PC-9 (cell line): ENCODE results near the gene TTC24. TPM values are rescaled to one million over a fixed set of nuclear protein-coding genes. Genes with fewer than 3 reads are reported as not detected.

Experiments used
- BruUV-seq: library from RNA; stranded (reverse); fragments of 400-500 nt; replicated peaks from 2 replicates; lab custom pipeline; 2021; lab: Mats Ljungman, UMichigan
- CTCF ChIA-PET: fragments of 300-600 bp; sonication (Branson Sonifier 250); formaldehyde crosslinking; loops from one replicate; lab custom pipeline; 2022; ENCODE audit warnings: antibody characterized with exemption; lab: Charles Lee
- POLR2A ChIA-PET: fragments of 300-600 bp; sonication (Branson Sonifier 250); formaldehyde crosslinking; loops from one replicate; lab custom pipeline; 2022; ENCODE audit warnings: antibody characterized with exemption; ENCODE audit not compliant: unreplicated experiment; lab: Charles Lee
- DNase-seq, 2 experiments: peaks; one replicate each; pipeline versions ENCODE4 v3.0.0 to v3.0.0-alpha.2; 2015 to 2022; ENCODE audit warnings: mixed read lengths in 1 of 2
- H2AFZ ChIP-seq: fragments of 200-600 bp; sonication (generic); 2 replicates; pipeline ENCODE4 v1.8.1; 2017; ENCODE audit warnings: antibody characterized with exemption
- H3F3A ChIP-seq: fragments of 200-600 bp; sonication (generic); 2 replicates; pipeline ENCODE4 v1.8.1; 2017; ENCODE audit warnings: antibody characterized with exemption, mild to moderate bottlenecking, low read depth; ENCODE audit not compliant: insufficient read depth
- H3K27ac ChIP-seq: fragments of 200-600 bp; sonication (generic); 2 replicates; pipeline ENCODE4 v1.6.1; 2016; ENCODE audit warnings: mixed run types
- H3K27me3 ChIP-seq: fragments of 200-600 bp; sonication (generic); 2 replicates; pipeline ENCODE4 v1.6.1; 2016; ENCODE audit warnings: low read depth, mixed run types; ENCODE audit not compliant: insufficient read depth
- H3K36me3 ChIP-seq: fragments of 200-600 bp; sonication (generic); 2 replicates; pipeline ENCODE4 v1.6.1; 2016; ENCODE audit warnings: low read depth, mixed run types
- H3K4me1 ChIP-seq: fragments of 200-600 bp; sonication (generic); replicated peaks from 2 replicates; pipeline ENCODE4 v1.6.1; 2016; ENCODE audit warnings: mixed run types; ENCODE audit not compliant: insufficient read depth
- H3K4me2 ChIP-seq: fragments of 200-600 bp; sonication (generic); 2 replicates; pipeline ENCODE4 v1.6.1; 2017; ENCODE audit warnings: mixed run types
- H3K4me3 ChIP-seq: fragments of 200-600 bp; sonication (generic); 2 replicates; pipeline ENCODE4 v1.6.1; 2016; ENCODE audit warnings: mixed run types
- H3K79me2 ChIP-seq: fragments of 200-600 bp; sonication (generic); 2 replicates; pipeline ENCODE4 v1.6.1; 2017; ENCODE audit warnings: low read depth, mixed run types
- H3K9me2 ChIP-seq: fragments of 200-600 bp; sonication (generic); 2 replicates; pipeline ENCODE4 v1.8.1; 2017; ENCODE audit warnings: mild to moderate bottlenecking; ENCODE audit not compliant: insufficient read depth
- H3K9me3 ChIP-seq: fragments of 200-600 bp; sonication (generic); 2 replicates; pipeline ENCODE4 v1.8.1; 2016; ENCODE audit warnings: low read depth; ENCODE audit not compliant: insufficient read depth
- H4K20me1 ChIP-seq: fragments of 200-600 bp; sonication (generic); 2 replicates; pipeline ENCODE4 v1.8.1; 2017; ENCODE audit not compliant: insufficient read depth
- EZH2 ChIP-seq: fragments of 200-600 bp; sonication (generic); IDR thresholded peaks from 2 replicates; pipeline ENCODE4 v1.8.0; 2017; ENCODE audit warnings: antibody characterized with exemption, low read depth
- intact Hi-C: fragments of 100-400 bp; cut with micrococcal nuclease; formaldehyde crosslinking; loops from one replicate; pipeline ENCODE4 v1.10.0; 2022; ENCODE audit not compliant: unreplicated experiment
- total RNA-seq: library from RNA; stranded (reverse); gene quantifications from 2 replicates; pipeline ENCODE4 v1.2.3, GENCODE V29; 2021
- TF ChIP-seq, protein P1 (sequence below): fragments of 200-600 bp; sonication (generic); conservative IDR thresholded peaks from 2 replicates; pipeline ENCODE4 v1.6.1; 2017; ENCODE audit warnings: mixed run types, antibody characterized with exemption, mild to moderate bottlenecking, moderate library complexity

The TTC24 gene
- total RNA-seq, 1 experiment from 2014 or later, result not detected

DNA sequence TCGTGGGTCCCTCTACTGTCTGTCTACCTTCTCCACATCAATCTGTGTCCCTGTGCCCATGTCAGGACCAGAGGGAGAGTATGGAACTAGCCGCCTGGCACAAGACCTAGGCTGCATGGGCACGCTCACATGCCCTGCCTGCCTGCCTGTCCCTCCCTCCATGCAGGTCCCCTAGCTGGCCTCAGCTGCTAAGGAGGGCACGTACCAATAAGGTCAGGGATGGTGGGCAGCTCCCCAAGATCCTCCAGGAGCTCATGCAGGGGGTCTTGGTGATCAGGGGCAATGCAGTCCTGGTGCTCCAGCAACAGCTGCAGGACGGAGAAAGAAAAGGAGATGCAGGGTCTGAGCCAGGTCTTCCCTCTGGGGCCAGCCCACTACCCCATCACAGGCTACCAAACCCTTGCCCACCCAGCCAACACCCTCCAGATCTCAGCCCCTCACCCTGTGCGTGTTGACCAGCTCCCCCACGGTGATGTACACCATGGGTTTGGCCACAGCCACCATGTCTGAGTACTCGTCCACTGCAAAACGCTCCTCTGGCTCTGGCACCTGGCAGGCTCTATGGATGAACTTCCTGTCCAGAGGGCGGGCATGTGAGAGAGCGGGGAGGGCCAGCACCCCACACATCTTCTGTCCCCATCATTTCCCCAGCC lies 45.8 kb upstream of the TTC24 start:
- no peak for DNase-seq
- no peak overlapping the region for H3K4me3 ChIP-seq
- no peaks in the 10 kb centered on the region for H3F3A ChIP-seq
- no peaks in the 10 kb centered on the region for H3K9me2 ChIP-seq
- no peak overlapping the region for H3K4me2 ChIP-seq
- POLR2A ChIA-PET, result no interaction called here
- no peaks in the 10 kb centered on the region for H3K27me3 ChIP-seq
- TF ChIP-seq EZH2, result no peak
- TF ChIP-seq, protein P1, sequence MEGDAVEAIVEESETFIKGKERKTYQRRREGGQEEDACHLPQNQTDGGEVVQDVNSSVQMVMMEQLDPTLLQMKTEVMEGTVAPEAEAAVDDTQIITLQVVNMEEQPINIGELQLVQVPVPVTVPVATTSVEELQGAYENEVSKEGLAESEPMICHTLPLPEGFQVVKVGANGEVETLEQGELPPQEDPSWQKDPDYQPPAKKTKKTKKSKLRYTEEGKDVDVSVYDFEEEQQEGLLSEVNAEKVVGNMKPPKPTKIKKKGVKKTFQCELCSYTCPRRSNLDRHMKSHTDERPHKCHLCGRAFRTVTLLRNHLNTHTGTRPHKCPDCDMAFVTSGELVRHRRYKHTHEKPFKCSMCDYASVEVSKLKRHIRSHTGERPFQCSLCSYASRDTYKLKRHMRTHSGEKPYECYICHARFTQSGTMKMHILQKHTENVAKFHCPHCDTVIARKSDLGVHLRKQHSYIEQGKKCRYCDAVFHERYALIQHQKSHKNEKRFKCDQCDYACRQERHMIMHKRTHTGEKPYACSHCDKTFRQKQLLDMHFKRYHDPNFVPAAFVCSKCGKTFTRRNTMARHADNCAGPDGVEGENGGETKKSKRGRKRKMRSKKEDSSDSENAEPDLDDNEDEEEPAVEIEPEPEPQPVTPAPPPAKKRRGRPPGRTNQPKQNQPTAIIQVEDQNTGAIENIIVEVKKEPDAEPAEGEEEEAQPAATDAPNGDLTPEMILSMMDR, result no peak
- H4K20me1 ChIP-seq, result no peaks in the 10 kb centered on the region
- peaks cover 18% of the 10 kb centered on the region; the same call in 1 of the 2 replicates for H3K36me3 ChIP-seq
- H2AFZ ChIP-seq, result no peak overlapping the region
- no peaks in the 10 kb centered on the region for H3K79me2 ChIP-seq
- no TSS peak for BruUV-seq
- CTCF ChIA-PET, result no interaction called here
- no peaks in the 10 kb centered on the region for H3K4me1 ChIP-seq
- no peak overlapping the region for H3K27ac ChIP-seq
- intact Hi-C loops, result no loop called here
- no peaks in the 10 kb centered on the region for H3K9me3 ChIP-seq

DNA sequence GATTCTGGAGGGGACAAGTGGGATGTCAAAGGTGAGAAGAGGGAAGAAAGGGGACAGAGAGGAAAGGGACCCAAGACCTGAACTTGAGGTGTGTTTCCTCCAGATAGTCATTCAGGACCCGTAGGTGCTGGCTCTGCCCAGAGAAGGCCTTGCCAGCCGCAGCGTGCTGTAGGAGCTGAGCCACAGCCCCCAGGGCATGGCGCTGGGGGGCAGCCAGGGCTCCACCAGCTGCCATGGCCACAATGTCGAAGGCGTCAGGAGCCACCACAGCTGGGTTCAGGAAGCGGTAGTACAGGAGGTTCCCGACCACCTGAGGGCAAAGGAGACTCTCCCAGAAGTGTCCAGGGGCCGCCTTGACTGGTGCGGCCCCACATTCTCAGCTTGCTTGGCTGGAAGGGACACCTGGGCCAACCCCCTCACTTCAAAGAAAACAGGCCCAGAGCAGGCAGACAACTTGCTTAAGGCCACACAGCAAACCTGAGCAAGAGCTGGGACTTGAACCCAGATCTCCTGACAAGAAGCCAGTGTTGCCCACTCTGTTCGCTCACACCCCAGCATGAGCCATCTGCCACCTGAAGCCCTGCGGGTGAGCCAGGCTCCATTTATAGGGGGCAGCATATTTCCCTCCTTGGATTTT lies 45.0 kb upstream of the TTC24 start:
- no peaks in the 10 kb centered on the region for H4K20me1 ChIP-seq
- peaks cover 12% of the 10 kb centered on the region; the same call in 1 of the 2 replicates for H3K36me3 ChIP-seq
- TF ChIP-seq EZH2, result no peak
- TF ChIP-seq, protein P1, result no peak
- DNase-seq, result no peak
- CTCF ChIA-PET, result no interaction called here
- no peaks in the 10 kb centered on the region for H3K4me1 ChIP-seq
- no peak overlapping the region for H2AFZ ChIP-seq
- H3K9me2 ChIP-seq, result no peaks in the 10 kb centered on the region
- no peaks in the 10 kb centered on the region for H3K27me3 ChIP-seq
- no peak overlapping the region for H3K4me3 ChIP-seq
- no peaks in the 10 kb centered on the region for H3K9me3 ChIP-seq
- no peak overlapping the region for H3K4me2 ChIP-seq
- intact Hi-C loops, result no loop called here
- H3K27ac ChIP-seq, result no peak overlapping the region
- no TSS peak for BruUV-seq
- no peaks in the 10 kb centered on the region for H3K79me2 ChIP-seq
- POLR2A ChIA-PET, result interaction anchor here (0.5 kb wide), 1 partner anchor 13 kb away, joined by 9 read pairs; no protein-coding TSS in a partner anchor
- no peaks in the 10 kb centered on the region for H3F3A ChIP-seq

DNA sequence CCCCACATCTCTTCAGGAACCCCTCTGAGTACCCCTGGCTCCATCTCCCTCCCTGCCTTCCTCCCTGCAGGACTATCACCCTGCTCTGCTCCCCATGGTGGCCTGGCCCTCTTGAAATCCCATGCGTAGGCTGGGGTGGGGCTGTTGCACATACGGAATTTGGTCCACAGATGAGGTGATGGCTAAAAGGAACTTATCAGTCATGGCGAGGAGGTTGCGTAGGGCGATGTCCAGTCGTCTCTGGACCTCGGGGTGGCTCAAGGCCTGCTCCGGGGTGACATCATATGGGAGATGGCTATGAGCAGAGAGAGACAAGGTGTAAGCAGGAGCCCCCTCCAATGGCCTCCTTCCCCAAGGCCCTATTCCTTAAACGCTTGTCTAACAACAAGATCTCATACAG lies 42.5 kb upstream of the TTC24 start:
- peaks cover 23% of the 10 kb centered on the region; the same call in 1 of the 2 replicates for H3K36me3 ChIP-seq
- DNase-seq, result no peak
- H4K20me1 ChIP-seq, result no peaks in the 10 kb centered on the region
- H3K79me2 ChIP-seq, result no peaks in the 10 kb centered on the region
- H3F3A ChIP-seq, result no peaks in the 10 kb centered on the region
- H3K4me1 ChIP-seq, result no peaks in the 10 kb centered on the region
- no peak overlapping the region for H2AFZ ChIP-seq
- H3K27ac ChIP-seq, result no peak overlapping the region
- H3K27me3 ChIP-seq, result no peaks in the 10 kb centered on the region
- H3K9me2 ChIP-seq, result no peaks in the 10 kb centered on the region
- ChIA-PET POLR2A (no interaction called here), CTCF (no interaction called here)
- H3K4me2 ChIP-seq, result no peak overlapping the region
- no peak overlapping the region for H3K4me3 ChIP-seq
- no TSS peak for BruUV-seq
- no peak for TF ChIP-seq EZH2
- TF ChIP-seq, protein P1, result no peak
- no peaks in the 10 kb centered on the region for H3K9me3 ChIP-seq
- intact Hi-C loops, result no loop called here
